Activated naive CD4-positive, alpha-beta T cell (primary cell): ENCODE measurements around the gene C20orf144.

Source experiments
- DNase-seq, 4 experiments: peaks; one replicate each; lab custom pipeline; 2025; lab: John Stamatoyannopoulos, UW

The C20orf144 gene

GRCh38 chr20:33664762-33665144, 2.6 kb downstream of the C20orf144 start:
- no peak for DNase-seq

GRCh38 chr20:33666293-33667244, 4.4 kb downstream of the C20orf144 start, which contains the start of gene ACTL10:
ACTL10 (plus strand) TSS chr20:33666943; CDS start chr20:33667498, 555 bp downstream.
- DNase-seq, result peak; percentile 29 to 65 (median 40)

DNA sequence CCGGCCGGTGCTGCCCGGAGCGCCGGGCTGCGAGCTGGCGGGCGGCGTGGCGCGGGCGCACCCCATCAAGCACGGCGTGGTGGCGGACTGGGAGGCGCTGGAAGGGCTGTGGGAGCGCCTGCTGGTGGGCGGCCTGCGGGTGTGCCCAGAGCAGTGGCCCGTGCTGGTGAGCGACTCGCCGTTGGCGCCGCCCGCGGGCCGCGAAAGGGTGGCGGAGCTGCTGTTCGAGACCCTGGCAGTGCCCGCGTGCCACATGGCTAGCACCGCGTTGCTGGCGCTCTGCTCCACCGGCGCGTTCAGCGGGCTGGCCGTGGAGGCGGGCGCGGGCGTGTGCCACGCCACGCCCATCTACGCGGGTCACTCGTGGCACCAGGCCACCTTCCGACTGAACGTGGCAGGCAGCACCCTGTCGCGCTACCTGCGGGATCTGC, 5.1 kb downstream of the C20orf144 start:
- peak in 2 of 4 experiments; percentile 29 to 39 for DNase-seq

DNA sequence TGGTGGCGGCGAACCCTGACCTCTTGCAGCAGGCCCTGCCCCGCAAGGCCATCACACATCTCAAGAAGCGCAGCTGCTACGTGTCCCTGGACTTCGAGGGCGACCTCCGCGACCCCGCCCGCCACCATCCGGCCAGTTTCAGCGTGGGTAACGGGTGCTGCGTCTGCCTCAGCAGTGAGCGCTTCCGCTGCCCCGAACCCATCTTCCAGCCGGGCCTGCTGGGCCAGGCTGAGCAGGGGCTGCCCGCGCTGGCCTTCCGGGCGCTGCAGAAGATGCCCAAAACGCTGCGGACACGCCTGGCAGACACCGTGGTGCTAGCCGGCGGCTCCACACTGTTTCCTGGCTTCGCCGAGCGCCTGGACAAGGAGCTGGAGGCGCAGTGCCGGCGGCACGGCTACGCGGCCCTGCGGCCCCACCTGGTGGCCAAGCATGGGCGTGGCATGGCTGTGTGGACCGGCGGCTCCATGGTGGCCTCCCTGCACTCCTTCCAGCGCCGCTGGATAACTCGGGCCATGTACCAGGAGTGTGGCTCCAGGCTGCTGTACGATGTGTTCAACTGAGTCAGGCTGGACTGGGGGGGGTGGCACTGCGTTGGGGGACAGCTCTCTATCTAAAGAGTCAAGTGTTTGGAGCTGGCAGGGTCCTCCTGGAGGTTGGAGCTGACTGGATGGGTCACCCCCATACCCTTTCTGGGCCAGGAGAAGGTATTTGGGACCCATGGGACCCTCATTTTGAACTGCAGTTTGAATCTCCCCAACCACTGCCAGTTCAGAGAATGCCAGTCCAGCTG, 5.7 kb downstream of the C20orf144 start:
- DNase-seq, result peak; percentile 32 to 73 (median 50)

- DNase-seq, result no peak
Observed at GRCh38 chr20:33668466-33669155, 6.5 kb downstream of the C20orf144 start.

GRCh38 chr20:33669224-33669623, 7.1 kb downstream of the C20orf144 start:
- DNase-seq, result no peak

DNA sequence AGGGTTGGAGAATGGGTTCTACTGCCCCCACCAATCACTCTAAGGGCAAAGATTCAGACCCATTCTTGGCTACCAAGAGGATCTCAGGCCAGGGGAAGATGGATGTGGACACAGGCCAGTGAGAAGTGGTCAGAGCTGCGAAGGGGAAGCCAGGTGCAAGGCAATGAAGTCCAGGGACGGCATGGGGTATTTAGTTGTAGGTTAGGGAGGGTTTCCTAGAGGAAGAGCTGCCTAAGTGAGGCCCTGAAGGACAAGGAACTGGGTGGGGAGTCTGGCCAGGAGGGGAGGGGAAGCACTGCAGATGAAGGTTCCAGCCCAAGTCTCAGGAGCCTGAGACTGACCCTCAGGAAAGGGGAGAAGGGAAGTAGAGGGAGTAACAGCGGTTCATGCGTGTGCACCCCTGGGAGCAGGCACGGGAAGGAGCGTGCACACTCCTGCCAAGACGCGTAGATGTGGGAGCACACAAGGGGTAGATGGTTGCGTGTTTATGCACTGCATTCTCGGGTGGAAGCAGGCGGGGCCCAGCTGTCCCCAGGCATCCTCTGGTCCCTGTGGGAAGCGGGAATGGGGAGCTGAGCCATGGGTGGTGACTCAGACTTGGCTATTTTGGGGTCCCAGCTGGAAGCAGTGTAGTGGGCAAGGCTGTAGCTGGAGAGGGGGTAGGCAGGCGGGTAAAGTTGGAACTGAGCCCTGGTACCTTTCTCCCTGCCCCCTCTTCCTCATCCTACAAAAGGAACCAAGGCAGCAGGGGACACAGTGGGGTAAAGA, 7.9 kb downstream of the C20orf144 start:
- no peak for DNase-seq

DNA sequence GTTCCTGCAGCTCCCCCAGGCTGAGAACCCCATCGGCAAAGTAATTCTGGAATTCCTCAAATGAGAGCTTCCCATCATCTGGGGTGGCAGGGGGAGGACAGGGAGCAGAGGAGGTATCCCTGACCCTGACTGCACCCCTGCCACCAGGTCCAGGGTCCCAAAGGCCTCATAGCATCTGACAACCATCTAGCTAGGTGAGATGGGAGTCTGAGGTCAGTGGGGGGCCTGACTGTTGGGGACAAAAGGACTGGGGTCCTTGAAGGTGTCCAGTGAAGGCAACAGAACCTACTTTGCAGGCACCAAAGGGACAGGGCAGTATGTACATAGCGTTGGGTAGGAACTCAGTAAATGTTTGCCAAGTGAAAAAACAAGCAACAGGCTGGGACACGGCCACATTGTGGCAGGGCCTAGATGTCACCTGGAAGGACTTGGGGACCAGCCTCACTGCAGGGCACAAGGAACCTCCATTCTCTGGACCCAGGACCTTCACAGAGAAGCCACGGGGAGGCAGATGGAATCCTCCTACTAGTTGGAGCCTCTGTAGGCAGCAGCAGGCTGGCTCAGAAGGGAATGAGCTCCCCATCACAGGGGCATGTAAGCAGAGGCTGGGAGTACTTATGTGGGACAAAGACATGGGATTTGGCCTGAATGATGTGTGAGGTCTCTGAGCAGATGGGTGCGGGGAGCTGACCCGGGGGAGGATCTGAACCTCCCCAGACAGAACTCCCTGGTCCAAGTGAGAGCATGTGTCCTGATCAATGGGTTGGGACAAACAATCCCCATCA, 8.8 kb downstream of the C20orf144 start:
- no peak for DNase-seq

DNA sequence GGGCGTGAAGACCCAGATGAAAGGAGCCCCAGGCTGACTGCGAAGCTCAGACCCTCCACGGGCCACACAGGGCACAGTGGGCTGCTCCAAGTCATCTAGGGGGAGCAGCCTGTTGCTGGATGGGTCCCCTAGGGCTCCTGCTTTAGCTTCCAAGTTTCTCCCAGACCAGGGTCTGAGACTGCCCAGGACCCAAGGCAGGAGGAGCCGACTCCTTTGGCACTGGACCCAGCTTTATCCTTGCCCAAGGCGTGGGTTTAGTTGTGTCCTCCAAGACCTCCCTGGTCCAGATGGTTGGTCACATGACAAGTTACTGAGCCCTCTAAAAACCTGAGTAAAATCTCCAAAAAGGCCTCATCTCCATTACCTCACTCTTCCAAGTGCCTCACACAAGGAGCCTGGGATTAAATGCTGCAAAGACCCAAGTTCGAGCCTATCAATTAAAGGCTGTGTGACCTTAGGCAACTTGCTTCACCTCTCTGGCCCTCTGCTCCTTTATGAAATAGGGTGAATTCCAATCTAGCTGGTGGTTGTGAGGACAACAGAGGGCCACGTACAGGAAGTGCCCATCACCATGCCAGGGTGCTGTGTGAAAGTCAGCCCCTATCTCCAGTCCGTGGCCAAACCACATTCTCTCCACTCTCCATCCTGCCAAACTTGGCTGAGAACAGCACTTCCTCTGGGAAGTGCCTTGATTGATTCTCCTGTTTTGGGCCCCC, 9.6 kb downstream of the C20orf144 start:
- DNase-seq, result no peak

DNA sequence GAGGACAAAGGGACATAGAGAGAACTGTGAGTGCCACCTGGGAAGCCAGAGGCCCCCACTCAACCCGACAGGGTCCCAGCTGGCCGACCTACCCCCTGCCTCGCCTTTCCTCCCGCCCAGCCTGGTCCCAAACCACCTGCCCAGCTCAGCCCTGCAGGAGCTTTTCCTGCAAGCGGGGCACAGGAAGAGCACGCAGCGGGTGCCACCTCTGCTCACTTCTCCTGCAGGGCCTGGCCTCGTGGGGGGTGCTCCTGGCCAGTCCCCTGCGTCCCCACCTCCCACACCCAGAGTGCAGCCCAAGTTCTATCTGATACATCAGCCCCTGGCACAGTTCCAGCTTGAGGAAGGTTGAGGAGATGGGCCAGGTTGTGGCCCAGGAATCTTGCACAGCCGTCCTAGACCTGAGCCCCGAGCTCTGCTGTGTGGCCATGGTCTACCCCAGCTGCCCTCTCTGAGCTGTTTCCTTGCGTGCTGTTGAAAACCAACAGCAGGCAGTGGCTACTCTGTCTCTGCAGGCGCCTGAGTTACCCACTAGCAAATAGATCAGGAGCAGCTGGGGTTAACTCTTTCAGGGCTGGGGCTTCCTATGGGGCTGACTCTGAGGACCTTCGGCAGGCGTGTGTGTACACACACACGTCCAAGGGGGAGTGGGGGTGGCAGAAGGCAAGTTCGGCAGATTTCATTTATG, 10.4 kb downstream of the C20orf144 start:
- no peak for DNase-seq

DNA sequence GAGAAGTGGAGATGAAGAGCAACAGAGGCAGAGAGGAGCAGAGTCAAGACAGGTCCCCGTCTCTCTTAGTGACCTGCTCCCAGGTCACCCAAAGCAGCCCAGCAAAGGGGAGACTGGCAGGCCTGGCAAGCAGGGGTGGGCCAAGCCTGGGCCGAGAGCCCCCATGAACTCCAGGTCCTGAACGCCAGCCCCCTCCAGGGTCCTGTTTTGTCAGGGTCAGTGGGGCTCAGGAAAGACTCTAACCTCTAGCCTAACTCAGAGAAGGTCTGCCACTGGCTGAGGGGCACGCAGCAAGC, 10.9 kb downstream of the C20orf144 start:
- DNase-seq, result no peak

DNA sequence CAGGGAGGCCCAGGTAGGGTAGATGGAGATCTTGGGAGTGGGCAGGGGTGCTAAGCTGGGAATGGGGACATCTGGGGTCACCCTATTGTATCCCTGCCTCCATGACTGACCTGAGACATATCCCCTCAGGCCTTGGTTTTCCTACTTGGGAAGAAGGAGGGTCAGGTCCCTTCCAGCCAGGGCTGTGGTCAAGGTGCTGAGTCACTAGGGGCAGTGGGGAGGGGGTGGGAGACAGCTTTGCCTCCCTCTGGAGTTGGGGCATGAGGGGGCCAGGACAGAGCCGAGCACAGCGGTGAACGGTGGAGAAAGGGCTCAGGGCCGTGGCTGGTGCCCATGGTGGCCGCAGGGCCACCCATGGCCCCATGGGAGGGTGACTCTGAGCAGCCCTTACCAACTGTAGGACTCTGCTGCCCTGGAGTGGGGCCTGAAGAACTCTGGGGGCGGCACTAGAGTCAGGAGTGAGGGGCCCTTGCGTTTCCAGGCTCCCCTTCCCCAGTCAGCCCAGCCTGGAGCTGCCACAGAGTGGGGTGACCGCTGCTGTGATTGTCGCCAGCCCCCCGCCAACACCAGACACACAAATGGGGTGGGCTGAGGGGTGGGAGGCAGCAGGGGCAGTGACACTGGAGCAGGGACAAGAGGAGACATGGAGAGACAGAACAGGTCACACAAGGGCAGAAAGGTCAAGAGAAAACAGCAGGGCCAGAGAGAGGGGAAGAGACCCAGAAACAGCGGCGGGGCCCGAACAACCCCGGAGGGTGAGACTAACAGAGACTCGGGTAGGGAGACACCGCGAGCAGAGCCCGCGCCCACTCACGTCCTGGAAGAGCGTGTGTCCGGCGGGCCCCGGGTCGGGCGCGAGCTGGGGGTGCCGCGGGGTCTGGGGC, 11.5 kb downstream of the C20orf144 start:
- no peak for DNase-seq

- peak in 2 of 4 experiments; percentile 12 to 47 for DNase-seq
Observed at GRCh38 chr20:33674294-33675135, 12.4 kb downstream of the C20orf144 start, which contains the start of gene NECAB3. NECAB3 (minus strand) TSS chr20:33674428; CDS start chr20:33674352, 76 bp downstream.

DNA sequence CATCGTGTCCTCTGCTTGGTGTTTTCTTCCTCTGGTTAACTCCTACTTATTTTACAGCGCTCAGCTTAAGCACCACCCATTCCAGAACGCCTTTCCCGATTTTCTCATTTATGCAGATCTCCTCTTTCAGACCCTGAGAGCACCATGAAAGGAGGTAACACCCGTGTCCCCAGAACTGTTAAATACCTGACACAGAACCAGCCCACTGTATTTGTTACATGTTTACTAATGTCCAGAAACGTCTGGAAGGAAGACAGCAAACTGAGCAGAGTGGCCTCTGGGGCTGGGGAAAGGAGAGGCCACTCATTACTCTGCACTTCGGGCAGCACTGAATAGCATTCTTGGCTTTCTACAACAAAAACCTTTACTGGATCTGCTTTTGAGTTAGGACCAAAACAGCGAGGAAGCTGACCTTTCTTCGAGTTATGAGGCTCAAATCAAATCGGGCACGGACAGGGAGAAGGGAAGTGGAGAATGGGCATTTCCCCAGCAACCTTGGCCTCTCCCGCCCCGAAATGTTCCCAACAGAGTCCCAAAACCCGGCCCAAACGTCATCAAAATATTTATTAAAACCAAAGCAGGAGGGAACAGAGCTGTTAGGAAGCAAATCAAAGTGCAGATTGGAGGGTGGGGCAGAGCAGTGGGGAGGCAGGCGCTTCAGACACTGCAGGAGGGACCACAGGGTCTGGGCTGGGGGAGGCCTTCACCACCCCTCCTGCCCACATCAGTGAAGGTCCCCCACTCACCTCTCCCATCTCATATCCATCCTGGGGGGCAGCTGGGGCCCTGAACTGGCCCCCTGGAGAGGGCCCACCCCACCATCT, 13.2 kb downstream of the C20orf144 start:
- DNase-seq, result no peak

DNA sequence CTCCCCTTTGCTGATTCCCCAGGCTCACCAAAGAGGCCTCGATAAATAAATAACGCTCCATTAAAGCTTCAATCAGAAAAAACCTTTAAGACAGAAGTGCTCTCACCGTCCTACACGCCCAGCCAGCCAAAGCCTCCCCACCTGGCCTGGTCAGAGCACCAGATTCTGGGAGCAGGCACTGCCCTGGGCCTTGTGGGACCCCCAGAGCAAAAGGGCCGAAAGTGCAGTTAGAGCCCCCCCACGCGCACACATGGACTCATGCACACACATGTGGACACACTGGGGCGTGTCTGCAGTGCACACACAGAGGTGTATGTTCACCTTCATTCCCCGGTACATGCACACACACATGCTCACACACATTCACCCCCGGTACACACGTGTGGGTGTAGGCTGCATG, 14.0 kb downstream of the C20orf144 start:
- DNase-seq, result no peak
